Activated T-helper 1 cell treated with anti-CD3 and anti-CD28 coated beads, Interleukin-12 subunit alpha, Interleukin-12 subunit beta, Interleukin-2, Interleukin-4 antibody, amounts not matched to agents 30 ng/mL and 10 ng/mL and 1 ng/mL, durations not matched to agents 14 hours and 24 hours and 36 hours (primary cell): ENCODE data around the gene CNGA2. TPM values are rescaled to one million over a fixed set of nuclear protein-coding genes. Genes with fewer than 3 reads are reported as not detected.
"Not testable (repeated sequence)": the region's sequence is repeated elsewhere in the genome, so short reads cannot be mapped to it uniquely, and the experiment has no call there.

Source experiments
- DNase-seq: peaks from one replicate; pipeline ENCODE4 v3.0.0; 2021; ENCODE audit warnings: low spot score
- H3K27ac Mint-ChIP-seq: one replicate; pipeline ENCODE4 v1.8.0; 2021; ENCODE audit warnings: mild to moderate bottlenecking, mixed read lengths
- H3K27me3 Mint-ChIP-seq: one replicate; pipeline ENCODE4 v1.8.0; 2022; ENCODE audit warnings: mild to moderate bottlenecking, moderate library complexity, mixed read lengths; ENCODE audit not compliant: insufficient read depth
- H3K36me3 Mint-ChIP-seq: one replicate; pipeline ENCODE4 v1.8.0; 2021; ENCODE audit warnings: low read depth, mixed read lengths
- H3K4me1 Mint-ChIP-seq: one replicate; pipeline ENCODE4 v1.8.0; 2021; ENCODE audit warnings: low read depth, mixed read lengths
- H3K4me3 Mint-ChIP-seq: one replicate; pipeline ENCODE4 v1.8.0; 2021; ENCODE audit warnings: mild to moderate bottlenecking, moderate library complexity, mixed read lengths
- H3K9me3 Mint-ChIP-seq: one replicate; pipeline ENCODE4 v1.8.0; 2021; ENCODE audit warnings: mixed read lengths
- intact Hi-C: fragments of 100-400 bp; cut with micrococcal nuclease; formaldehyde crosslinking; loops from one replicate; pipeline ENCODE4 v1.15.1; 2024
- total RNA-seq: library from RNA; stranded (reverse); gene quantifications from 2 replicates; pipeline ENCODE4 v1.2.3, GENCODE V29; 2022

CNGA2 gene
- total RNA-seq = not detected in 2 replicates

DNA sequence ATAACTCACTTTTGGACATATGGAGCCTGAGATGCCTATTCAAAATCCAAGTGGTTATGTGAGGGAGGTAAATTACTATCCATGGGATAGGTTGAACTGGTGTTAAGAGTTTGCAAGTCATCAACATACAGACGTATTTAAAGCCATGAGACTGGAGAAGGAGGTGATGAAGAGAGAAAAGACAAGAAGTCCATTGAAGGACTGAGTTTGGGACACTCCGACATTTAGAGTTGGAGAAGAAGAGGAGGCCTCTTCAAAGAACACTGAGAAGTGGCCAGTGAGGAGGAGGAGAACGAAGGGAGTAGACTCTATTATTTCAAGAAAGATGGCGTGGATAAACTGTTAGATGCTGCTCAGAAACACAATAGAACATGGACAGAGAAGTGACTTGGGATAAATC is at the start of gene CNGA2:
TSS of gene CNGA2 (plus strand) at position 301 of the 400 bp plus-strand sequence. CDS start 3,738 bp downstream, outside the sequence.
- H3K36me3 Mint-ChIP-seq = no peaks in the 10 kb centered on the region

DNA sequence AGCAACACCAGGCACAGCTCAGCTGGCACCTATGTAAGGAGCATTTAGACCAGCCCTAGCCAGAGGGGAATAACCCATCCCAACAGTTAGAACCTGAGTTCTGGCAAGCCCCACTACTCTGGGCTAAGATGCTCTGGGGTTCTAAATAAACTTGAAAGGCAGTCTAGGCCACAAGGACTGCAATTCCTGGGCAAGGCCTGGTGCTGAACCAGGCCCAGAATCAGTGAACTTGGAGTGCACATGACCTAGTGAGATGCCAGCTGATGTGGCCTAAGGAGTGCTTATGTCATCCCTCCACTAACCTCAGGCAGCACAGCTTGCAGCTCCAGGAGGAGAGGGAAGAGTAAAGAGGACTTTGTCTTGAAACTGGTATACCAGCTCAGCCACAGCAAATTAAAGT is 46.9 kb upstream of the CNGA2 start:
- Mint-ChIP-seq H3K36me3 (no peaks in the 10 kb centered on the region), H3K4me1 (no peaks in the 10 kb centered on the region), H3K4me3 (no peak overlapping the region), H3K9me3 (no peaks in the 10 kb centered on the region), H3K27ac (no peak overlapping the region), H3K27me3 (peaks cover 5% of the 10 kb centered on the region)
- DNase-seq = no peak
- intact Hi-C loops = no loop called here

More for the DNA sequence above, at the start of gene CNGA2:
- Mint-ChIP-seq H3K4me1 (no peaks in the 10 kb centered on the region), H3K9me3 (no peaks in the 10 kb centered on the region), H3K27me3 (peaks cover 2% of the 10 kb centered on the region), H3K27ac (no peak within 1 kb of the TSS), H3K4me3 (no peak within 1 kb of the TSS)
- intact Hi-C loops = no loop called here
- DNase-seq = no peak

DNA sequence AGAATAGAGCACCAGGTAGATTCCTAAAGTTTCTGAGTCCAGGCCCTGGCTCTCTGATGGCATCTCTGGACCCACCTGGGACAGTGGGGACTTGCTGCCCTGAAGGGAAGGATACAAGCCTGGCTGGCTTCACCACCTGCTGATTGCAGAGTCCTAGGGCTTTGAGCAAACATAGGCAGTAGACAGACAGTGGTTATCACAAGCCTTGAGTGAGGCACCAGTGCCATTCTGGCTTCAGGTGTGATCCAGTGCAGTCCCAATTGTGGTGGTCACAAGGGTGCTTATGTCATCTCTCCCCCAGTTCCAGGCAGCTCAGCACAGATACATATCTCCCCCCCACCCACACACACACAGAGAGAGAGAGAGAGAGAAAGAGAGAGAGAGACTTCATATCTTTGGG is 45.9 kb upstream of the CNGA2 start:
- Mint-ChIP-seq H3K9me3 (no peaks in the 10 kb centered on the region), H3K4me3 (no peak overlapping the region), H3K27ac (no peak overlapping the region), H3K4me1 (no peaks in the 10 kb centered on the region), H3K27me3 (no peaks in the 10 kb centered on the region), H3K36me3 (no peaks in the 10 kb centered on the region)
- intact Hi-C loops = no loop called here
- DNase-seq = no peak

DNA sequence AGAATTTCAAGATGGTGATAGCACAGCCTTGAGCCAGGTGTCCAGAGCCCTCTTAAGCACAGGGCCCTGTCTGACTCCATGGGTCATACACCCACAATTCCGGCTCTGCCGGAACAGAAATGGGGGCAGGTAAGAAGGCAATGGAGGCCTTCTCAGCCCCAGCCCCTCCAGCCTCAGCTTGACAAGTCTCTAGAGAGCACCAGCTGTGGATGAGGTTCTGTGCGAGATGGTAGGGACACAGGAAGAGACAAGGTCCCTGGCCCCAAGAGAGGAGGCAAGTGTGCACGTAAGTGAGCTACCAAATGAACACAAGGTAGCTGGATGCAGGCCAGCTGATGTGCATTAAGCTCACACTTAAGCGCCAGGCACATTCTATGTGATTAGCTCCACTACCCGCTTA is 41.7 kb upstream of the CNGA2 start:
- Mint-ChIP-seq H3K27ac (no peak overlapping the region), H3K27me3 (peaks cover 2% of the 10 kb centered on the region), H3K4me1 (no peaks in the 10 kb centered on the region), H3K4me3 (no peak overlapping the region), H3K36me3 (no peaks in the 10 kb centered on the region), H3K9me3 (no peaks in the 10 kb centered on the region)
- DNase-seq = no peak
- intact Hi-C loops = no loop called here

DNA sequence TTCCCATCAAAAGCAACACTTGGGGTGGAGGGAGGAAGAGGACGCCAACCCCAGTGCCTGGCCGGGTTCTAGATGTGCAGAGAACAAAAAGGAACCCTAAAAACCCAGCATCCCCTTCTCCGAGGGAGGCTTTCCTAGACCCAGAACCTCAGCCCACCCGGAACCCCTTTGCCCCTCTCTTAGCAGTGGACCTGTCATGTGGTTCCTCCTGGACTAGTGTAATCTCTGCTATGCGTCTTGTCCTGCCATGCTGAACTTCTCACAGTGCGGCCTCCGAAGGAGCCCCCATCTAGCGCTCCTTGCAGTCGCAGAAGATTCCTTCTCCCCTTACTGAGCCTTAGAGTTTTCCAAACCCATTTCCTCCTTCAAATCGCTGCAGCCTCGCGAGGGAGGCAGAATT is 40.4 kb upstream of the CNGA2 start:
- intact Hi-C loops = no loop called here
- no peaks in the 10 kb centered on the region for H3K36me3 Mint-ChIP-seq
- H3K27me3 Mint-ChIP-seq = peaks cover 2% of the 10 kb centered on the region
- DNase-seq = no peak
- no peaks in the 10 kb centered on the region for H3K4me1 Mint-ChIP-seq
- H3K9me3 Mint-ChIP-seq = no peaks in the 10 kb centered on the region
- H3K27ac Mint-ChIP-seq = no peak overlapping the region
- no peak overlapping the region for H3K4me3 Mint-ChIP-seq

DNA sequence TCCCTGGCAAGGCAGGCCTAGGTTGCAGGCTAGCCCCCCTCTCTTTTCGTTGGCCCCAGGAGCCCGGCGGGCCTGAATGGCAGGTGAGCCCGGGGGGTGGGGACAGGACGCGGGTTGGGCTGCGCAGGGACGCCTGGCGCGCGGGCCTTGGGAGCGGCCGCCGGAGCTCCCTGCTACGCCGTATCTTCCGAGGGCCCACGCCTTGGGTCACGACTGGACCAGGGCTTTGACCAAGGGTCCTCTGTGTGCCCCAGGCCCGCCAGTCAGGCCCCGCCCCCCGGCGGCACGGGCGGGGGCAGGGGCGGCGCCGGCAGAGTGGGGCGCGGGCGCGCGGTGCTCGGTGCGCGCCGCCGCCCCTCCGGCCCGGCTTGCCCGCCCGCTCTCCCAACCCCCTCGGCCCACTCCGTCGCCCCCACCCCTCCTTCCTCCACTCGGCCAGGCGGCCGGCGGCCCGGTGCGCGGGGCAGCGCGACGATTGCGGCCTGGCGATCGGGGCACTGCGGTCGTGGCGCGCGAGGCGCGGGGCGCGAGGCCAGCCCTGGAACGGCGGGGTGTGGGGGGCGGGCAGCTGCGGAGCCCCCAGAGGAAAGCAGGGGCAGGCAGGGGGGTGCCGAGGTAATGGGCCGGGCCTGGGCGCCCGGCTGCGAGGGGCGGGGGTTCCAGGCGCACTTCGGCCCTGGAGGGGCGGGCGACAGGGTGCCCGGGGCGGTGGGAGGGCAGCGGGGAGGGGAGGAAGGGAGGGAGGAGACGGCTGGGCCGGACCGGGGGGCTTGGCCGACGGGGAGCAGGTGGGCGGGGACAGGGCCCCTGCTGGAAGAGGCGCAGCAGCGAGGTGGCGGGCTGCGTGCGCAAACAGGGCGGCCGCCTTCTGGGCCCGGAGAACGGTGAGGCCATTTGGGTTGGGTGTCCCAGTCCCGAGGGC is 39.6 kb upstream of the CNGA2 start, which contains the start of gene PRRG3:
TSS of gene PRRG3 (plus strand) at position 798 of the 922 bp plus-strand sequence. CDS start 3,357 bp downstream, outside the sequence.
- Mint-ChIP-seq H3K27me3 (peaks cover 2% of the 10 kb centered on the region), H3K4me1 (no peaks in the 10 kb centered on the region)

DNA sequence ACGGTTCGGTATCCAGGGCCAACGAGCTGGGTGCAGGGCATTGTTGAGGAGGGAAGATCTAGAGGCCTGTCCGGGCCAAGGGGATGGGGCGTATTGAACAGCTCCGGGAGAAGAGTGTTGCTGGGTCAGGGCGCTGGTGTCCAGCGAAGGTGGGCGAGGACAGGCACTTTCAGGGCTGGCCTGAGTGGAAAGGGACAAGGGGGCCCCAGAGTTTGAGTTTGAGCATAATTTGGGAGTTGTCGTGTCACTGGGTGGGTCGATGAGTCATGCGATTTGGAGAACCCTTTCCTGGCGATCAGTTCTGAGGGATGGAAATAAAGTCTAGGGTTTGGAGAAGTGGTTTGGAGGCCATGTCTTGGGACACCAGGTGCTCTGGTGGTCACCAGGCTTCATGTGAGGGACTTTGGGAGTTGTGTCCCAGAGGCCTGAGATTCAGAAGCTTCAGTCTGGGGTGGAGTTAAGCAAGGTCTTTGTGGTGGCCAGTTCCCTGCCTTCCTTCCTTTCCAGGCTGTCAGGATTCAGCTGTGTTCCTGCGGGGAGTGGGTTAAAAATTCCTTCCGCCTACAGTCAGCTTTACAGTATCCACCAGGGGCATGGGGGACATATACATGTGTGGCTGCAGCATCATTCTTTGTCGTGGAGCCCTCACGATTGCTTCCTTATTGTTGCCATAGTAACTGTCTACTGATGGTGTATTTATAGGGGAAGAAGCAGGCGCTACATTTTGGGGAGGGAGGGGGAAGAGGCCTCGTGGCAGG is 38.8 kb upstream of the CNGA2 start:
- H3K4me3 Mint-ChIP-seq = no peak overlapping the region
- H3K27ac Mint-ChIP-seq = no peak overlapping the region
- intact Hi-C loops = no loop called here
- peaks cover 2% of the 10 kb centered on the region for H3K27me3 Mint-ChIP-seq
- DNase-seq = no peak
- no peaks in the 10 kb centered on the region for H3K9me3 Mint-ChIP-seq
- no peaks in the 10 kb centered on the region for H3K36me3 Mint-ChIP-seq
- H3K4me1 Mint-ChIP-seq = no peaks in the 10 kb centered on the region

More for the DNA sequence above, 39.6 kb upstream of the CNGA2 start, which contains the start of gene PRRG3:
- DNase-seq = no peak
- no peak within 1 kb of the TSS for H3K27ac Mint-ChIP-seq
- intact Hi-C loops = no loop called here
- no peaks in the 10 kb centered on the region for H3K36me3 Mint-ChIP-seq
- no peaks in the 10 kb centered on the region for H3K9me3 Mint-ChIP-seq
- no peak within 1 kb of the TSS for H3K4me3 Mint-ChIP-seq

DNA sequence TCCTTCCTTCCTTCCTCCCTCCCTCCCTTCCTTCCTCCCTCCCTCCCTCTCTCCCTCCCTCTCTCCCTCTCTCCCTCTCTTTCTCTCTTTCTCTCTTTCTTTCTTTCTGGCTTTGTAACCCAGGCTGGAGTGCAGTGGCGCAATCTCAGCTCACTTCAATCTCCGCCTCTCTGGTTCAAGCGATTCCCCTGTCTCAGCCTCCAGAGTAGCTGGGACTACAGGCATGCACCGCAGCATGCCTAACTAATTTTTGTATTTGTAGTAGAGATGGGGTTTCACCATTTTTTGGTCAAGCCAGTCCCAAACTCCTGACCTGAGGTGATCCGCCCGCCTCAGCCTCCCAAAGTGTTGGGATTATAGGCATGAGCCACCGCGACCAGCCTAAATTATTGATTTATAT is 37.5 kb upstream of the CNGA2 start:
- intact Hi-C loops, H3K4me1 Mint-ChIP-seq, H3K4me3 Mint-ChIP-seq, DNase-seq, H3K27ac Mint-ChIP-seq, H3K36me3 Mint-ChIP-seq, H3K27me3 Mint-ChIP-seq, H3K9me3 Mint-ChIP-seq: not testable (repeated sequence)

DNA sequence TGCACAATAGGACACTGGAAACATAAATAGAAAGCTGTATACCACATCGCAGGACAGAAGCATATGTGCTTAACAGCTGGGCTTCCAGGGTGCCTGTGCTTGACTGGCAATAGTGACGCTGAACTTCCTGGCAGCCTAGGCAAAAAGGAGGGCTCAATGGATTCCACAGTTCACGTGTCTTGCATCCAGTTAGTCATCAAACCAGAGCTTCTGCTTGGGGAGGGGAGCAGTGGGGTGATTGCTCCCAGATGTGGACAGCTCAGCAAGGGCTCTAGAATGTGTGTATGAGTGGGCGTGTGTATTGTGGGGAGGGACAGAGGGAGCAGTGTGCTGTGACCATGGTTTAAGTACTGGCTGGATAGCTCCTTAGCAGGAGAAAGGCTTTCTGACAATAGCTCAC is 37.0 kb upstream of the CNGA2 start:
- H3K36me3 Mint-ChIP-seq = no peaks in the 10 kb centered on the region
- H3K27ac Mint-ChIP-seq = no peak overlapping the region
- H3K4me1 Mint-ChIP-seq = no peaks in the 10 kb centered on the region
- H3K27me3 Mint-ChIP-seq = peaks cover 2% of the 10 kb centered on the region
- H3K4me3 Mint-ChIP-seq = no peak overlapping the region
- no peak for DNase-seq
- H3K9me3 Mint-ChIP-seq = no peaks in the 10 kb centered on the region
- intact Hi-C loops = no loop called here

DNA sequence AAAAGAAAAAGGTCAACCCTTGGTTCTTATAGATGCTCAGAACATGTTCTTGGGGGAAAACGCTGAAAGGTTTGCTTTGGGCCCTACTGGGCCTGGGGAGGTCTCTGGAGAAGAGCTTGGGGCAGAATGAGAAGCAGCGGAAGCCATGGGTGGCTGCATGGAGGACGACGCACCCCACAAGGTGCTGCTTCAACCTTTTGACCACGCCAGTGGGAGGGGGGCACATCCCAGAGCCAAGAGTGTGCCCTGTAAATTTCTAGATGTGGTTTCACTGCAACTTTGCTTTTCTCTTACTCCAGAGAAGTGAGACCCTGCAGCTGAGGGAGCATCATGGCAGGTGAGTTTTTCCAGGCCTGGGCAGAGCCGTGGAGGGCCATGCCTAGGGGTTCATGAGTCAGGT is 36.1 kb upstream of the CNGA2 start:
- H3K4me1 Mint-ChIP-seq = no peaks in the 10 kb centered on the region
- no peak overlapping the region for H3K27ac Mint-ChIP-seq
- no peak overlapping the region for H3K4me3 Mint-ChIP-seq
- no peaks in the 10 kb centered on the region for H3K9me3 Mint-ChIP-seq
- no peak for DNase-seq
- H3K36me3 Mint-ChIP-seq = no peaks in the 10 kb centered on the region
- intact Hi-C loops = no loop called here
- H3K27me3 Mint-ChIP-seq = peaks cover 2% of the 10 kb centered on the region

DNA sequence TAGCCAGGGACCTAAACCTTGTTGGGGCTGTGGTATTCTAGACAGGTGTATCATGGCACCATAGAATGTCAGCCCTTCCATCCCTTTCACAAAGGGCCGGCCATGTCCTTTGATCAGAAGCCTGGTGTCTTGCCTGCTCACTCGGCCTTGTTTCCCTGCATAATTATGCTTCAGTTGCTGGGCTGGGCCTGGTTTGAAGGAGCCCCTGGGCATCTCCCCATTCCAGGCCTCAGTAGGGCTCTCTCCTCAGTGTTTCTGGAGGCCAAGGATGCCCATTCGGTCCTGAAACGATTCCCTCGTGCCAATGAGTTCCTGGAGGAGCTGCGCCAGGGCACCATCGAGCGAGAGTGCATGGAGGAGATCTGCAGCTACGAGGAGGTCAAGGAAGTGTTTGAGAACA is 34.8 kb upstream of the CNGA2 start:
- DNase-seq = no peak
- H3K27me3 Mint-ChIP-seq = peaks cover 2% of the 10 kb centered on the region
- no peaks in the 10 kb centered on the region for H3K36me3 Mint-ChIP-seq
- H3K27ac Mint-ChIP-seq = no peak overlapping the region
- no peaks in the 10 kb centered on the region for H3K9me3 Mint-ChIP-seq
- no peaks in the 10 kb centered on the region for H3K4me1 Mint-ChIP-seq
- intact Hi-C loops = no loop called here
- H3K4me3 Mint-ChIP-seq = no peak overlapping the region

DNA sequence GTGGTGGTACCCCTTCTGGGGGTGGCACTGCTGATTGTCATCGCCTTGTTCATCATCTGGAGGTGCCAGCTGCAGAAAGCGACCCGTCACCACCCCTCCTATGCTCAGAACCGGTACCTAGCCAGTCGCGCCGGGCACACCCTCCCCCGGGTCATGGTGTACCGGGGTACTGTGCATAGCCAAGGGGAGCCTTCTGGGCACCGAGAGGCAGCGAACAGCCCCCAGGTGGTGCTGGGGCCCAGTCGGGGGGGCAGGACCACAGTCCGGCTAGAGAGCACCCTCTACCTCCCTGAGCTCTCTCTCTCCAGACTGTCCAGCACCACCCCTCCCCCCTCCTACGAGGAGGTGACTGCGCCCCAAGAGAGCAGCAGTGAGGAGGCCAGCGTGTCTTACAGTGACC is 34.0 kb upstream of the CNGA2 start:
- DNase-seq = no peak
- intact Hi-C loops = no loop called here
- no peak overlapping the region for H3K4me3 Mint-ChIP-seq
- no peaks in the 10 kb centered on the region for H3K9me3 Mint-ChIP-seq
- no peaks in the 10 kb centered on the region for H3K36me3 Mint-ChIP-seq
- no peaks in the 10 kb centered on the region for H3K4me1 Mint-ChIP-seq
- peaks cover 2% of the 10 kb centered on the region for H3K27me3 Mint-ChIP-seq
- H3K27ac Mint-ChIP-seq = no peak overlapping the region

DNA sequence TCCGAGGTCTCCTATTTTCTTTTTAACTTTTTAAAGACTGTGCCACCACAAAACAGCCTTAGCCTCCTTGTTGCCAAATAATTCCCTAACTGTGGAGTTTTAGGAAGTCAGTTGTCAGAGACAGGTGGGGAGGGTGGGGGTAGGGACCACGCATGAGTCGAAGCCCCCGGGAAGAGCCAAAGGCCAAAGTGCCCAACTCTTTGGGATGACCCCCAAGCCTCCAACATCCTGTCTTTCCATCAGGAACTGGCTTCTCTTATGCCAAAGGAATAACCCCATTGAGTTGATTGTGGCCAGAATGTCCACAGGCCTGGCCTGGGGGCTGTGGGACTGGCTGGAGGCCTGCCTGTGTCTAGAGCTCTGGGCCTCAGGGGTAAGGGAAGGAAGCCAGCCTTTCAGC is 33.5 kb upstream of the CNGA2 start:
- Mint-ChIP-seq H3K36me3 (no peaks in the 10 kb centered on the region), H3K4me1 (no peaks in the 10 kb centered on the region), H3K27ac (no peak overlapping the region), H3K9me3 (no peaks in the 10 kb centered on the region), H3K4me3 (no peak overlapping the region), H3K27me3 (peaks cover 2% of the 10 kb centered on the region)
- DNase-seq = no peak
- intact Hi-C loops = no loop called here
